ENCODE measurements around the gene ACTL8. TPM values are rescaled to one million over a fixed set of nuclear protein-coding genes. Genes with fewer than 3 reads are reported as not detected.

ACTL8 gene
- total RNA-seq, 1 experiment from 2014 or later = 0.69 TPM

- no TSS peak for BruUV-seq (replicated peaks)
- no peak overlapping the region for H3K27ac ChIP-seq (ENCODE audit: low read depth, low read length)
- H3K9me2 ChIP-seq (ENCODE audit: insufficient read depth) = no peaks in the 10 kb centered on the region
- RAD21 ChIA-PET (ENCODE audit: low non-redundant PET in 1 of 2, low total read pairs in 2 of 2, uncharacterized antibody in 2 of 2, unreplicated experiment in 2 of 2) = no interaction called here
- no peaks in the 10 kb centered on the region for H4K20me1 ChIP-seq (ENCODE audit: insufficient read depth)
- POLR2A ChIA-PET = no interaction called here
- H3K36me3 ChIP-seq (ENCODE audit: control insufficient read depth in 1 of 2, insufficient read depth in 2 of 2, low read length in 2 of 2) = no peaks in the 10 kb centered on the region
- intact Hi-C loops (cut with micrococcal nuclease) = no loop called here
- DNase-seq (ENCODE audit: low read depth, low spot score) (no peak), ATAC-seq (no peak)
- H3K27me3 ChIP-seq (ENCODE audit: insufficient read depth, low read length) = peaks cover 9% of the 10 kb centered on the region; the same call in 1 of the 2 replicates
- TF ChIP-seq ZNF274 (IDR thresholded peaks at IDR 0.05; ENCODE audit: low read depth, low read length) (no peak), EGR1 (IDR thresholded peaks at IDR 0.05; ENCODE audit: low read depth) (no peak)
- no peak overlapping the region for H3K4me2 ChIP-seq (ENCODE audit: low read length)
- no peaks in the 10 kb centered on the region for H3K9me3 ChIP-seq (ENCODE audit: control insufficient read depth in 1 of 2, insufficient read depth in 1 of 2, low read depth in 1 of 2, low read length in 2 of 2)
- CTCF ChIA-PET = no interaction called here
- no peaks in the 10 kb centered on the region for H3K4me1 ChIP-seq (ENCODE audit: control insufficient read depth in 1 of 2, insufficient read depth in 2 of 2, low read length in 2 of 2)
- H2AFZ ChIP-seq (ENCODE audit: low read depth, low read length, poor library complexity, severe bottlenecking) = no peak overlapping the region
- H3K79me2 ChIP-seq (ENCODE audit: insufficient read depth, low read length) = no peaks in the 10 kb centered on the region
- H3K9ac ChIP-seq (ENCODE audit: low read length) = no peak overlapping the region
- H3K4me3 ChIP-seq (replicated peaks in 1 of 2; ENCODE audit: low read depth in 1 of 2, low read length in 2 of 2) = no peak overlapping the region
Measured at GRCh38 chr1:17743925-17744324, 11.2 kb upstream of the ACTL8 start.

- Histone ChIP-seq H3K4me3 (replicated peaks in 1 of 2; ENCODE audit: low read depth in 1 of 2, low read length in 2 of 2) (no peak overlapping the region), H3K36me3 (ENCODE audit: control insufficient read depth in 1 of 2, insufficient read depth in 2 of 2, low read length in 2 of 2) (no peaks in the 10 kb centered on the region), H4K20me1 (ENCODE audit: insufficient read depth) (no peaks in the 10 kb centered on the region), H3K9ac (ENCODE audit: low read length) (no peak overlapping the region), H3K79me2 (ENCODE audit: insufficient read depth, low read length) (no peaks in the 10 kb centered on the region), H3K27me3 (ENCODE audit: insufficient read depth, low read length) (peaks cover 9% of the 10 kb centered on the region; the same call in 1 of the 2 replicates), H3K9me2 (ENCODE audit: insufficient read depth) (no peaks in the 10 kb centered on the region), H3K4me1 (ENCODE audit: control insufficient read depth in 1 of 2, insufficient read depth in 2 of 2, low read length in 2 of 2) (no peaks in the 10 kb centered on the region), H3K27ac (ENCODE audit: low read depth, low read length) (no peak overlapping the region), H3K4me2 (ENCODE audit: low read length) (no peak overlapping the region), H2AFZ (ENCODE audit: low read depth, low read length, poor library complexity, severe bottlenecking) (no peak overlapping the region), H3K9me3 (ENCODE audit: control insufficient read depth in 1 of 2, insufficient read depth in 1 of 2, low read depth in 1 of 2, low read length in 2 of 2) (no peaks in the 10 kb centered on the region)
- no peak for ATAC-seq
- no TSS peak for BruUV-seq (replicated peaks)
- RAD21 ChIA-PET (ENCODE audit: low non-redundant PET in 1 of 2, low total read pairs in 2 of 2, uncharacterized antibody in 2 of 2, unreplicated experiment in 2 of 2) = no interaction called here
- POLR2A ChIA-PET = no interaction called here
- intact Hi-C loops (cut with micrococcal nuclease) = no loop called here
- no peak for TF ChIP-seq JUND (IDR thresholded peaks at IDR 0.05)
- CTCF ChIA-PET = no interaction called here
- no peak for DNase-seq (ENCODE audit: low read depth, low spot score)
Measured at GRCh38 chr1:17744666-17745478, 10.3 kb upstream of the ACTL8 start.
